NCI-H345 (cell line): Measurements from ENCODE around the gene SRRM4.
"Not testable (repeated sequence)": the region's sequence is repeated elsewhere in the genome, so short reads cannot be mapped to it uniquely, and the experiment has no call there.

Source experiments
- DNase-seq: peaks from one replicate; lab custom pipeline; 2025; lab: John Stamatoyannopoulos, UW

Gene SRRM4

GRCh38 chr12:118981285-118982211 lies at the start of gene SRRM4:
Gene SRRM4, plus strand, starts transcription at chr12:118981541. Its CDS starts 342 bp downstream, at chr12:118981883.
- DNase-seq: peak; percentile 95

GRCh38 chr12:118946256-118946655 lies 35.1 kb upstream of the SRRM4 start:
- no peak for DNase-seq

GRCh38 chr12:118958520-118958919 lies 22.8 kb upstream of the SRRM4 start:
- DNase-seq: peak; percentile 78

GRCh38 chr12:118959348-118959747 lies 22.0 kb upstream of the SRRM4 start:
- DNase-seq: no peak

GRCh38 chr12:118959985-118960560 lies 21.3 kb upstream of the SRRM4 start:
- no peak for DNase-seq

- DNase-seq: no peak
These were observed 20.5 kb upstream of the SRRM4 start for GRCh38 chr12:118960865-118961264.

- DNase-seq: peak; percentile 13
These were observed 16.4 kb upstream of the SRRM4 start for GRCh38 chr12:118964988-118965387.

- no peak for DNase-seq
These were observed 10.5 kb upstream of the SRRM4 start for GRCh38 chr12:118970856-118971255.

- DNase-seq: no peak
These were observed 8.4 kb upstream of the SRRM4 start for GRCh38 chr12:118972982-118973381.

- peak; percentile 87 for DNase-seq
These were observed 1.5 kb upstream of the SRRM4 start for GRCh38 chr12:118979763-118980406.

- peak; percentile 61 for DNase-seq
These were observed 830 bp upstream of the SRRM4 start for GRCh38 chr12:118980407-118981014.

GRCh38 chr12:118982302-118982701 lies 961 bp downstream of the SRRM4 start:
- DNase-seq: no peak

- DNase-seq: no peak
These were observed 1.8 kb downstream of the SRRM4 start for GRCh38 chr12:118982984-118983761.

- DNase-seq: no peak
These were observed 3.0 kb downstream of the SRRM4 start for GRCh38 chr12:118984161-118984943.

- no peak for DNase-seq
These were observed 4.7 kb downstream of the SRRM4 start for GRCh38 chr12:118986050-118986449.

- DNase-seq: no peak
These were observed 17.8 kb downstream of the SRRM4 start for GRCh38 chr12:118999107-118999506.

GRCh38 chr12:119005085-119005484 lies 23.7 kb downstream of the SRRM4 start:
- DNase-seq: no peak

GRCh38 chr12:119005913-119006312 lies 24.6 kb downstream of the SRRM4 start:
- DNase-seq: no peak

GRCh38 chr12:119006746-119007145 lies 25.4 kb downstream of the SRRM4 start:
- no peak for DNase-seq

GRCh38 chr12:119008273-119008672 lies 26.9 kb downstream of the SRRM4 start:
- not testable (repeated sequence) for DNase-seq
